A673 (cell line): ENCODE results near the gene ITPR1. TPM values are rescaled to one million over a fixed set of nuclear protein-coding genes. Genes with fewer than 3 reads are reported as not detected.

Experiments used
- BruUV-seq: library from RNA; stranded (reverse); fragments of 400-500 nt; replicated peaks from 2 replicates; lab custom pipeline; 2021; lab: Mats Ljungman, UMichigan
- CTCF ChIA-PET: fragments of 300-600 bp; sonication (Branson Sonifier 250); formaldehyde crosslinking; loops from one replicate; lab custom pipeline; 2022; ENCODE audit warnings: antibody characterized with exemption; lab: Charles Lee
- POLR2A ChIA-PET: fragments of 300-600 bp; sonication (Branson Sonifier 250); formaldehyde crosslinking; loops from one replicate; lab custom pipeline; 2022; ENCODE audit warnings: antibody characterized with exemption; ENCODE audit not compliant: low non-redundant PET; lab: Charles Lee
- DNase-seq: peaks from one replicate; pipeline ENCODE4 v3.0.0-alpha.2; 2015; ENCODE audit warnings: low spot score
- H3K27ac ChIP-seq: fragments of 200-600 bp; sonication (generic); 2 replicates; pipeline ENCODE4 v1.5.1; 2016; ENCODE audit warnings: mixed run types, low read depth, mild to moderate bottlenecking, mixed read lengths, antibody characterized with exemption, low read length; ENCODE audit not compliant: poor library complexity, severe bottlenecking
- H3K27me3 ChIP-seq: fragments of 200-600 bp; sonication (generic); replicated peaks from 2 replicates; pipeline ENCODE4 v1.6.1; 2017; ENCODE audit warnings: mixed run types, low read depth, mild to moderate bottlenecking, mixed read lengths, antibody characterized with exemption, low read length; ENCODE audit not compliant: insufficient read depth, poor library complexity
- H3K36me3 ChIP-seq: fragments of 200-600 bp; sonication (generic); 2 replicates; pipeline ENCODE4 v1.6.1; 2016; ENCODE audit warnings: mixed run types, mild to moderate bottlenecking, mixed read lengths, antibody characterized with exemption, low read length; ENCODE audit not compliant: insufficient read depth, poor library complexity, severe bottlenecking
- H3K4me1 ChIP-seq: fragments of 200-600 bp; sonication (generic); 2 replicates; pipeline ENCODE4 v1.6.1; 2017; ENCODE audit warnings: mixed run types, mild to moderate bottlenecking, mixed read lengths, antibody characterized with exemption, low read length; ENCODE audit not compliant: insufficient read depth, poor library complexity, severe bottlenecking
- H3K4me3 ChIP-seq: fragments of 200-600 bp; sonication (generic); 2 replicates; pipeline ENCODE4 v1.5.1; 2016; ENCODE audit warnings: low read depth, mixed run types, mild to moderate bottlenecking, mixed read lengths, low read length; ENCODE audit not compliant: poor library complexity, severe bottlenecking
- H3K9me3 ChIP-seq: fragments of 200-600 bp; sonication (generic); 2 replicates; pipeline ENCODE4 v1.6.1; 2016; ENCODE audit warnings: mixed run types, low read depth, mild to moderate bottlenecking, mixed read lengths, antibody characterized with exemption, low read length; ENCODE audit not compliant: poor library complexity, severe bottlenecking
- EZH2 ChIP-seq: fragments of 200-600 bp; sonication (generic); IDR thresholded peaks from 2 replicates; pipeline ENCODE4 v1.6.1; 2017; ENCODE audit warnings: borderline replicate concordance, low read depth, mild to moderate bottlenecking, mixed read lengths, antibody characterized with exemption, low read length; ENCODE audit not compliant: poor library complexity, severe bottlenecking
- intact Hi-C: fragments of 100-400 bp; cut with micrococcal nuclease; formaldehyde crosslinking; loops from one replicate; pipeline ENCODE4 v1.10.0; 2022; ENCODE audit not compliant: unreplicated experiment
- total RNA-seq: library from RNA; stranded (reverse); gene quantifications from 2 replicates; pipeline ENCODE4 v1.2.3, GENCODE V29; 2021
- TF ChIP-seq, protein P1 (sequence below): fragments of 300-800, 200-600 bp; sonication (generic); conservative IDR thresholded peaks from 2 replicates; pipeline ENCODE4 v1.5.1; 2017; ENCODE audit warnings: low read depth, mild to moderate bottlenecking, antibody characterized with exemption, low read length, moderate library complexity, mixed read lengths

ITPR1 gene
- total RNA-seq, 1 experiment from 2014 or later = 8.6 TPM

DNA sequence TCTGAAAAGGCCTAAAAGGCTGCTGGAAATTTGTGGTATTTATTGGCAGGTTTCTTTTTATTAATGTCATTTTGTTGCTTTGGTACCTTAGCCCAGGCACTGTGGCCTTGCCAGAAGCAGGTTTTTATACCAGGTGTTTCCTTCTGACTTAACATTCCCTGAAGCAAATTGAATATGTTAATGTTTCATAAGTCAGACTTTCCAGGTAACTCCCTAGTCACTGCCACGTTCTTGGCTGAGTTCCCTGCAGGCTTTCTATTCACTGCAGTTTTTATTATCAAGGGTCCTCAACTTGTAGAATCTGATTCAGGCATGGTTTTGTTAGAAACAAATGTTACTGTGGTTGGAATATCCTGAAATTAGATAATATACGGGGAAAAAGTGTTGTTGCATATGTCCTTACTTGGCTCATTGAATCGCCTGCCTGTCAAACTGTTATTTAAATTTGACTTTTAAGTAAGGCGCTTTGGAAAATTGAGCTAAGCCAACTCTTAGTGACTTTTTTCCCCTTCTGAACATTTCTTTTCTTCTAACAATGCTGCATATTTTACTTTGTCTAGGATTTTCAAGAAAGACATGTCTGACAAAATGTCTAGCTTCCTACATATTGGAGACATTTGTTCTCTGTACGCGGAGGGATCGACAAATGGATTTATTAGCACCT, 22.9 kb downstream of the ITPR1 start:
- TF ChIP-seq, protein P1, sequence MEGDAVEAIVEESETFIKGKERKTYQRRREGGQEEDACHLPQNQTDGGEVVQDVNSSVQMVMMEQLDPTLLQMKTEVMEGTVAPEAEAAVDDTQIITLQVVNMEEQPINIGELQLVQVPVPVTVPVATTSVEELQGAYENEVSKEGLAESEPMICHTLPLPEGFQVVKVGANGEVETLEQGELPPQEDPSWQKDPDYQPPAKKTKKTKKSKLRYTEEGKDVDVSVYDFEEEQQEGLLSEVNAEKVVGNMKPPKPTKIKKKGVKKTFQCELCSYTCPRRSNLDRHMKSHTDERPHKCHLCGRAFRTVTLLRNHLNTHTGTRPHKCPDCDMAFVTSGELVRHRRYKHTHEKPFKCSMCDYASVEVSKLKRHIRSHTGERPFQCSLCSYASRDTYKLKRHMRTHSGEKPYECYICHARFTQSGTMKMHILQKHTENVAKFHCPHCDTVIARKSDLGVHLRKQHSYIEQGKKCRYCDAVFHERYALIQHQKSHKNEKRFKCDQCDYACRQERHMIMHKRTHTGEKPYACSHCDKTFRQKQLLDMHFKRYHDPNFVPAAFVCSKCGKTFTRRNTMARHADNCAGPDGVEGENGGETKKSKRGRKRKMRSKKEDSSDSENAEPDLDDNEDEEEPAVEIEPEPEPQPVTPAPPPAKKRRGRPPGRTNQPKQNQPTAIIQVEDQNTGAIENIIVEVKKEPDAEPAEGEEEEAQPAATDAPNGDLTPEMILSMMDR = no peak
- TF ChIP-seq EZH2 = no peak
- CTCF ChIA-PET = no interaction called here
- BruUV-seq = no TSS peak
- Histone ChIP-seq H3K4me3 (no peak overlapping the region), H3K9me3 (no peaks in the 10 kb centered on the region), H3K27me3 (no peaks in the 10 kb centered on the region), H3K4me1 (no peaks in the 10 kb centered on the region), H3K27ac (no peak overlapping the region), H3K36me3 (no peaks in the 10 kb centered on the region)
- no peak for DNase-seq
- POLR2A ChIA-PET = no interaction called here
- intact Hi-C loops = no loop called here

- no TSS peak for BruUV-seq
- ChIA-PET POLR2A (no interaction called here), CTCF (no interaction called here)
- intact Hi-C loops = no loop called here
- no peak overlapping the region for H3K4me3 ChIP-seq
- no peaks in the 10 kb centered on the region for H3K36me3 ChIP-seq
- no peaks in the 10 kb centered on the region for H3K4me1 ChIP-seq
- H3K27me3 ChIP-seq = no peaks in the 10 kb centered on the region
- TF ChIP-seq EZH2 = no peak
- TF ChIP-seq, protein P1 = no peak
- H3K27ac ChIP-seq = no peak overlapping the region
- H3K9me3 ChIP-seq = no peaks in the 10 kb centered on the region
- no peak for DNase-seq
These were observed 23.9 kb downstream of the ITPR1 start for GRCh38 chr3:4517093-4517492.

DNA sequence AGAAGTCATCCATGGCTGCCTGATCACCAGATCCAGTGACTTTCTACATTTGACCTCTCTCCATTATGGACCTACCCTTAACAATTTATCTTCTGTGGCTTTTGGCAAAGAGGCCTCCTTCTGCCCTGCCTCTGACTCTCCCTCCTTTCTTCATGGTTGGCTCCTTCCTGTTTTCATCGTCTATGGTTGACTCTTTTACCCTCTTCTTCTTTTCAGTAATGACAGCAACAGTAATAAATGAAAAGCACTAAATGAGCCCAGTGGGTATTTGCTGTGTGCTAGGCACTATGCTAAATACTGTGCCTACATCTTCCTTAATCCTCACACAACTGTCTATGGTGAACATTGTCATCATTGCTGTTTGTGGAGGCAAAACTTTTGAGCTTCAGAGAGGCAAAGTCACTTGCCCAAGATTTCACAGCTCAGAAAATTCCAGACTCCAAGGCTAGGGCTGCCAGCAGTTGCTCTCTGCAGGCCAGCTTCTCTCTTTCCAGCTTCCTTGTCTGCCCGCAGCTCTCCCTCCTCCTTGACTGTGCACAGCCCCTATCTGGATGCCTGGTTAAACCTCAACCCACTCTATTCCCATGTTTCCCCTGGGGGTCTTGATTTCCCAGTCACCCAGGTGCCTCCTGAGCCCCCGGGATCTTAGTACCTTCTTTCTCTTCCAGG, 24.6 kb downstream of the ITPR1 start:
- Histone ChIP-seq H3K27me3 (no peaks in the 10 kb centered on the region), H3K4me3 (no peak overlapping the region), H3K27ac (no peak overlapping the region), H3K36me3 (no peaks in the 10 kb centered on the region), H3K9me3 (no peaks in the 10 kb centered on the region), H3K4me1 (no peaks in the 10 kb centered on the region)
- CTCF ChIA-PET = no interaction called here
- BruUV-seq = no TSS peak
- no peak for TF ChIP-seq EZH2
- TF ChIP-seq, protein P1 = no peak
- intact Hi-C loops = no loop called here
- POLR2A ChIA-PET = no interaction called here
- no peak for DNase-seq
